Astrocyte (in vitro differentiated cells and primary cell): Measurements from ENCODE around the gene APP.

Source experiments
- CTCF ChIP-seq: IDR thresholded peaks from 2 replicates; pipeline ENCODE4 v1.5.1; 2011; ENCODE audit warnings: low read depth, mild to moderate bottlenecking, inconsistent platforms, low read length, moderate library complexity; ENCODE audit not compliant: insufficient read depth
- EZH2 ChIP-seq: IDR thresholded peaks from 2 replicates; pipeline ENCODE4 v1.6.1; 2012; ENCODE audit warnings: mild to moderate bottlenecking, low read length, inconsistent platforms; ENCODE audit not compliant: insufficient read depth

- no peak for TF ChIP-seq CTCF
- no peak for TF ChIP-seq EZH2
These were observed 6.6 kb upstream of the APP start for GRCh38 chr21:26177187-26177586.
